Keratinocyte (primary cell): Measurements from ENCODE around the gene EBF4. TPM values are rescaled to one million over a fixed set of nuclear protein-coding genes. Genes with fewer than 3 reads are reported as not detected.

Source experiments
- DNase-seq: peaks from one replicate; pipeline ENCODE4 v3.0.0-alpha.2; 2011; ENCODE audit warnings: low read depth, missing footprints, low spot score
- FAIRE-seq: peaks from 2 replicates; lab custom pipeline; 2011; peaks lifted over from hg19 to GRCh38; lab: Jason Lieb, UNC
- H2AFZ ChIP-seq: 2 replicates; pipeline ENCODE4 v1.6.0; 2012; ENCODE audit warnings: low read length, control low read depth, inconsistent platforms; ENCODE audit not compliant: control insufficient read depth
- H3K27ac ChIP-seq: 2 replicates; pipeline ENCODE4 v1.5.1; 2011; ENCODE audit warnings: low read length; ENCODE audit not compliant: control insufficient read depth, insufficient read depth
- H3K27me3 ChIP-seq: 3 replicates; pipeline ENCODE4 v1.6.0; 2011; ENCODE audit warnings: low read length; ENCODE audit not compliant: control insufficient read depth, insufficient read depth; ENCODE audit errors: extremely low read depth
- H3K36me3 ChIP-seq, 2 experiments: 2 replicates in 1 of 2; 3 replicates in 1 of 2; pipeline ENCODE4 v1.5.1; 2011; ENCODE audit warnings: low read length in 2 of 2, mild to moderate bottlenecking in 1 of 2; ENCODE audit not compliant: control insufficient read depth in 2 of 2, insufficient read depth in 2 of 2; ENCODE audit errors: extremely low read depth in 1 of 2
- H3K4me1 ChIP-seq: 3 replicates; pipeline ENCODE4 v1.5.1; 2011; ENCODE audit warnings: low read length; ENCODE audit not compliant: control insufficient read depth, insufficient read depth; ENCODE audit errors: extremely low read depth
- H3K4me2 ChIP-seq: 3 replicates; pipeline ENCODE4 v1.6.0; 2011; ENCODE audit warnings: low read depth, low read length; ENCODE audit not compliant: control insufficient read depth, insufficient read depth; ENCODE audit errors: extremely low read depth
- H3K4me3 ChIP-seq, 3 experiments: fragments of 200-600 bp in 1 of 3; sonication (generic) in 1 of 3; 2 replicates in 2 of 3; 3 replicates in 1 of 3; pipeline ENCODE4 v1.5.1; 2011 to 2016; ENCODE audit warnings: low read length in 3 of 3, mild to moderate bottlenecking in 3 of 3, control low read depth in 2 of 3, inconsistent platforms in 1 of 3, low read depth in 1 of 3, mixed read lengths in 1 of 3, mixed run types in 1 of 3, moderate library complexity in 1 of 3; ENCODE audit not compliant: control insufficient read depth in 2 of 3, insufficient read depth in 2 of 3; ENCODE audit errors: extremely low read depth in 1 of 3
- H3K79me2 ChIP-seq: 2 replicates; pipeline ENCODE4 v1.6.0; 2012; ENCODE audit warnings: low read length; ENCODE audit not compliant: control insufficient read depth, insufficient read depth
- H3K9ac ChIP-seq: 3 replicates; pipeline ENCODE4 v1.6.0; 2011; ENCODE audit warnings: low read length; ENCODE audit not compliant: control insufficient read depth, insufficient read depth; ENCODE audit errors: extremely low read depth
- H3K9me1 ChIP-seq: 3 replicates; pipeline ENCODE4 v1.6.0; 2011; ENCODE audit warnings: low read length; ENCODE audit not compliant: control insufficient read depth, insufficient read depth; ENCODE audit errors: extremely low read depth
- H3K9me3 ChIP-seq: 2 replicates; pipeline ENCODE4 v1.5.1; 2012; ENCODE audit warnings: low read depth, low read length; ENCODE audit not compliant: control insufficient read depth
- H4K20me1 ChIP-seq: 3 replicates; pipeline ENCODE4 v1.6.0; 2011; ENCODE audit warnings: low read length; ENCODE audit not compliant: control insufficient read depth, insufficient read depth; ENCODE audit errors: extremely low read depth
- EZH2 ChIP-seq: IDR thresholded peaks from one replicate; pipeline ENCODE4 v1.6.1; 2012; ENCODE audit warnings: inconsistent platforms, mild to moderate bottlenecking, low read length, moderate library complexity
- dilution Hi-C: fragments of 300-500 bp; cut with MboI; formaldehyde crosslinking; loops from one replicate; pipeline ENCODE4 v1.7.0; 2020; ENCODE audit warnings: low sequenced_read_pairs; ENCODE audit not compliant: extremely low pct_ligation_motif_present
- polyA plus RNA-seq, 5 experiments: library from polyadenylated mRNA; depleted of rRNA in 3 of 5; stranded (reverse) in 3 of 5; stranded (forward) in 1 of 5; unstranded in 1 of 5; fragments of >200 nt; gene quantifications; 1 replicate in 1 of 5; 2 replicates in 3 of 5; 3 replicates in 1 of 5; pipeline versions ENCODE4 v1.2.1 to v1.2.3, GENCODE V29; 2011 to 2012; ENCODE audit warnings: missing spikeins in 2 of 5, low read depth in 1 of 5, low replicate concordance in 1 of 5
- TF ChIP-seq, protein P1 (sequence below), 3 experiments: IDR thresholded peaks in 1 of 3; conservative IDR thresholded peaks in 1 of 3; optimal IDR thresholded peaks in 1 of 3; 2 replicates in 2 of 3; 3 replicates in 1 of 3; pipeline versions ENCODE3 to v1.5.1; 2011; ENCODE audit warnings: low read length in 3 of 3, mild to moderate bottlenecking in 3 of 3, moderate library complexity in 2 of 3, control low read depth in 1 of 3, inconsistent platforms in 1 of 3; ENCODE audit not compliant: insufficient read depth in 2 of 3; ENCODE audit errors: extremely low read depth in 1 of 3

EBF4 gene
- polyA plus RNA-seq, 1 donor (not counting 4 experiments of a cell fraction or from before 2014, with no cell fraction given): not detected

- no peaks in the 10 kb centered on the region for H3K79me2 ChIP-seq
- no peaks in the 10 kb centered on the region for H3K9me1 ChIP-seq
- no peak overlapping the region for H2AFZ ChIP-seq
- H3K4me3 ChIP-seq: no peak overlapping the region
- H4K20me1 ChIP-seq: no peaks in the 10 kb centered on the region
- FAIRE-seq: no peak
- no peaks in the 10 kb centered on the region for H3K4me1 ChIP-seq
- no peaks in the 10 kb centered on the region for H3K9me3 ChIP-seq
- peaks cover 1% of the 10 kb centered on the region for H3K27me3 ChIP-seq
- TF ChIP-seq EZH2: no peak
- TF ChIP-seq, protein P1, sequence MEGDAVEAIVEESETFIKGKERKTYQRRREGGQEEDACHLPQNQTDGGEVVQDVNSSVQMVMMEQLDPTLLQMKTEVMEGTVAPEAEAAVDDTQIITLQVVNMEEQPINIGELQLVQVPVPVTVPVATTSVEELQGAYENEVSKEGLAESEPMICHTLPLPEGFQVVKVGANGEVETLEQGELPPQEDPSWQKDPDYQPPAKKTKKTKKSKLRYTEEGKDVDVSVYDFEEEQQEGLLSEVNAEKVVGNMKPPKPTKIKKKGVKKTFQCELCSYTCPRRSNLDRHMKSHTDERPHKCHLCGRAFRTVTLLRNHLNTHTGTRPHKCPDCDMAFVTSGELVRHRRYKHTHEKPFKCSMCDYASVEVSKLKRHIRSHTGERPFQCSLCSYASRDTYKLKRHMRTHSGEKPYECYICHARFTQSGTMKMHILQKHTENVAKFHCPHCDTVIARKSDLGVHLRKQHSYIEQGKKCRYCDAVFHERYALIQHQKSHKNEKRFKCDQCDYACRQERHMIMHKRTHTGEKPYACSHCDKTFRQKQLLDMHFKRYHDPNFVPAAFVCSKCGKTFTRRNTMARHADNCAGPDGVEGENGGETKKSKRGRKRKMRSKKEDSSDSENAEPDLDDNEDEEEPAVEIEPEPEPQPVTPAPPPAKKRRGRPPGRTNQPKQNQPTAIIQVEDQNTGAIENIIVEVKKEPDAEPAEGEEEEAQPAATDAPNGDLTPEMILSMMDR (optimal IDR thresholded peaks at IDR 0.05 in 1 of 3, IDR thresholded peaks at IDR 0.05 in 1 of 3, conservative IDR thresholded peaks at IDR 0.05 in 1 of 3; ENCODE audit: extremely low read depth in 1 of 3, insufficient read depth in 2 of 3, low read length in 3 of 3): no peak
- H3K27ac ChIP-seq: no peak overlapping the region
- no peak for DNase-seq
- no peak overlapping the region for H3K9ac ChIP-seq
- no peaks in the 10 kb centered on the region for H3K36me3 ChIP-seq
- dilution Hi-C loops: no loop called here
- no peak overlapping the region for H3K4me2 ChIP-seq
Measured at GRCh38 chr20:2736441-2736840, 43.9 kb downstream of the EBF4 start.

GRCh38 chr20:2738331-2739041, 45.9 kb downstream of the EBF4 start:
- H3K36me3 ChIP-seq: no peaks in the 10 kb centered on the region
- no peak for DNase-seq
- no peak overlapping the region for H3K9ac ChIP-seq
- no peaks in the 10 kb centered on the region for H3K9me1 ChIP-seq
- no peak overlapping the region for H3K27ac ChIP-seq
- peaks cover 15% of the 10 kb centered on the region for H3K27me3 ChIP-seq
- dilution Hi-C loops: no loop called here
- no peak overlapping the region for H2AFZ ChIP-seq
- no peak for FAIRE-seq
- H3K9me3 ChIP-seq: no peaks in the 10 kb centered on the region
- no peak overlapping the region for H3K4me3 ChIP-seq
- H3K4me2 ChIP-seq: no peak overlapping the region
- H4K20me1 ChIP-seq: no peaks in the 10 kb centered on the region
- no peaks in the 10 kb centered on the region for H3K4me1 ChIP-seq
- TF ChIP-seq, protein P1 (optimal IDR thresholded peaks at IDR 0.05 in 1 of 3, IDR thresholded peaks at IDR 0.05 in 1 of 3, conservative IDR thresholded peaks at IDR 0.05 in 1 of 3; ENCODE audit: extremely low read depth in 1 of 3, insufficient read depth in 2 of 3, low read length in 3 of 3): no peak
- TF ChIP-seq EZH2: no peak
- H3K79me2 ChIP-seq: no peaks in the 10 kb centered on the region
